Esophagus muscularis mucosa (tissue), 4 donors: ENCODE results near the gene ORMDL3.

ENCODE experiments used
- CTCF ChIP-seq, 3 experiments: fragments of 200-600 bp in 2 of 3; fragments of 450-650 bp in 1 of 3; sonication (generic) in 2 of 3; IDR thresholded peaks; one replicate each; pipeline ENCODE4 v1.5.1; 2017 to 2019; ENCODE audit warnings: antibody characterized with exemption in 3 of 3, mild to moderate bottlenecking in 2 of 3, moderate library complexity in 1 of 3
- EP300 ChIP-seq: sonication (generic); formaldehyde crosslinking; IDR thresholded peaks from one replicate; pipeline ENCODE4 v1.6.1; 2017; ENCODE audit warnings: antibody characterized with exemption
- POLR2A ChIP-seq: fragments of 450-650 bp; IDR thresholded peaks from one replicate; pipeline ENCODE4 v1.6.1; 2017; ENCODE audit warnings: antibody characterized with exemption, moderate library complexity, mild to moderate bottlenecking, low read depth

GRCh38 chr17:39960524-39961041 lies 33.2 kb upstream of the ORMDL3 start:
- TF ChIP-seq CTCF (IDR thresholded peaks at IDR 0.05) (no peak), POLR2A (no peak), EP300 (no peak)
